Effector CD8-positive, alpha-beta T cell (primary cell): ENCODE measurements around the gene MAPK4.
"Not testable (repeated sequence)": the region's sequence is repeated elsewhere in the genome, so short reads cannot be mapped to it uniquely, and the experiment has no call there.

Experiments
- DNase-seq: peaks from one replicate; lab custom pipeline; 2025; lab: John Stamatoyannopoulos, UW

MAPK4 gene

DNA sequence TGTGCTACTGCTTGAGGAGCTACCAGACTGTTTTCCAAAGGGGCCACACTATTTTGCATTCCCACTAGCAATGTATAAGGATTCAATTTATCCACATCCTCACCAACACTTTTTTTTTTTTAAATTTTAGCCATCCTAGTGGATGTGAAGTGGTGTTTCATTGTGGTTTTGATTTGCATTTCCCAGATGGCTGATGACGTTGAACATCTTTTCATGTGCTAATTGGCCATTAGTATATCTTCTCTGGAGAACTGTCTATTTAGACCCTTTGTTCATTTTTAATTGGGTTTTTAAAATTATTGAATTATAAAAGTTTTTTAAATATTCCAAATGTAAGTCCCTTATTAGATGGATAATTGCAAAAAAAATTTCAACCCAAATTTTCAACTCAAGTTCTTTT, 121.1 kb downstream of the MAPK4 start:
- DNase-seq, result no peak

- no peak for DNase-seq
Measured at GRCh38 chr18:50682852-50683251, 123.0 kb downstream of the MAPK4 start.

DNA sequence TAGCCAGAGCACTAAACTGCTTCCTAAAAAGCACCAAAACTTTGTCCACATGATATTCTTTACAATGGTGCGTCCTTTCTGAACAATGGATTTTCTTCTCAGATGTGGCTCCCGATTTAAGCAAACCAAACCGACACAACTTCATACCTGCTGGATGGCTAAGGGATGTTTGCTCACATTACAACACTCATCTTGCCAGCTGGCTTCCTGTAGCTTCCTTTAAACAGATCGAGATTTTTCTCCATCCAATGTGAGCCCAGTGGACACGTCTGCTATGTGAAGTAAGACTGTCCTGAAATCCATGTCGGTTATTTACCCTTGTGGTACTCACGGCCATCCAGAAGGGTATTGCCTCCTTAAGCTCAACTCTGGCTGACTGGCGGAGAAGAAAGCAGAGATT, 126.5 kb downstream of the MAPK4 start:
- no peak for DNase-seq

DNA sequence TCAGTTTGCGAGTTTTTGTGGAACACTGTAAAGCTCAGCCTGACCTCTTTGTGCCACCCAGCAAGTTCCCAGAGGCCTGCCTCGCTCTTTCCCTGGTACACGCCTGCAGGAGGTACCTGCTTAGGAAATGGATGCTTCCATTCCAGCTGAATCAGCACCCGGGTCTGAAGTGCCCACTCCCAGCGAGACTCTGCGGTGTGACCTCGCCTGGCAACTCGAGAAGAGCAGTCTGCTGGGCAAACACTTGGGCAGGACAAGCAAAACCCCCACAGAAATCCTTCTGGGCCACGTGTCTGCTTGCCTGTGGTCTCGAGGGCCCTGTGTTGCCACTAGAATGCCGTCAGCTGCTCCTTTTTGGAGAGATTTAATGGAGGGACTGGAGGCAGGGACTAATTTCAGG, 127.6 kb downstream of the MAPK4 start:
- no peak for DNase-seq

GRCh38 chr18:50689578-50689977, 129.7 kb downstream of the MAPK4 start:
- no peak for DNase-seq

GRCh38 chr18:50694147-50694546, 134.3 kb downstream of the MAPK4 start:
- no peak for DNase-seq

DNA sequence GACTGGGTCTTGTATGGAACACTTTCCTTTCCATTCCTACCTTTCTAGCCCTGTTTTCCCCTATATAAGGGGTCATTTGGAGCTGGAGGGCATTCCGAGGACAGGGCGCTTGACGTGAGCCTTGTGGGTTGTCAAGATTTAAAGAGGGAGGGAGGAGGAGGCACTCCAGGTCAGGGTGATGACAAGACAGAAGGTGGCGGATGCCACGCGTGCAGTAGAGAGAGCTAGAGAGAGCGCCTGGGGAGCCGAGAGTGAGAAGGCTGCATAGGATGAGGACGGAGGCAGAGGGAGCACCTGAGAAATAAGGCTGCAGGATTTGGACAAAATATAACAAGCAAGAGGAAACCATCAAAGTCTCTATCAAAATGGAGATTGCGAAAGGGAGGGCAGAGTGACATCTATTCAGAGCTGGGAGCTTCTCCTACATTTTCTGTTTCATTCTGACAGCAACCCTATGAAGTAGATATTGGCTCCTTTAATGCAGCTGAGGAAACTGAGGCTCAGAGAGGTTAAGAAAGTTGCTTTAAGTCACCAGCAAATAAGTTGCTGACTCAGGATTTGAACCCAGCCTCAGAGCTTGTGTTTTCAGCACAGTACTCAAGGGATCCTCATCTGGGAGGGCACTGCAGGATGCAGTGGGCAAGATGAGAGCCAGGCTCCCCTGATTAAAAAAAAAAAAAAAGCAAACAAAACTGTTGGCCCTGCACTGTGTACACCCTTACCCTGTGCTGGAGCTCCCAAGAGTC, 135.7 kb downstream of the MAPK4 start:
- no peak for DNase-seq

- DNase-seq, result no peak
Measured at GRCh38 chr18:50696436-50696835, 136.5 kb downstream of the MAPK4 start.

DNA sequence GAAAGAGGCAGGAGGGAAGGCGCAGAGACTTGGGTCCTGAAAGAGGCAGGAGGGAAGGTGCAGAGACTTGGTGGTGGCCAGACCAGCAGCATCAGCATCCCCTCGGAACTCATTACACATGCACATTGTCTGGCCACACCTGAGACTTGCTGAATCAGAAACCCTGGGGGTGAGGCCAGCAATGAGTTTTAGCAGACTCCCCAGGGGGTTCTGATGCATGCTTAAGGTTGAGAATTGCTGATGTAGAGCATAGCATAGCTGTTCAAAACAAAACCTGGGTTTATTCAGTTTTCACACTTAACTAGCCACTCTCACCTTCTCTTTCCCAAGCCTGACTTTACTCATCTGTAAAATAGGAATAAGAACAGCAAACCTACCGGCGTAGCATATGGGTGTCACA, 137.0 kb downstream of the MAPK4 start:
- no peak for DNase-seq

DNA sequence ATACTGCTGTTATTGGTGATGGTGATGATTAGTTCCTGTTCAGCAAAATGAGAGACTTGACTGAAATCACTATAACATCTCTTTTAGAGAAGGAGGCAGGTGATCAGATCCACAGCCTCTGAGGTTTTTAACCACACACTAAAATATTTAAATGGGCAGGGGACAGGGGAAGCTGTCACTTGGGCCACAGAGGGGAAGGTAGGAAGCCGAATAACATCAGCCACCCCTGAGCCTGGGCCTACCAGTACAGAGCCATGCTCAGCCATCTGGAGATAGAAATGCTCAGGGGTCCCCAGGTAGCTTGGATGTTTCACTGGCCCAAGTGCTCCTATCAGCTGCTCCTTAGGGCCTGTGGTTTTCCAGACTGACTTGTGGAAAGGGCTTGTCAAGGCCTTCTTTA, 137.6 kb downstream of the MAPK4 start:
- DNase-seq, result no peak

- no peak for DNase-seq
Measured at GRCh38 chr18:50700245-50701165, 140.6 kb downstream of the MAPK4 start.

GRCh38 chr18:50704357-50704940, 144.6 kb downstream of the MAPK4 start:
- DNase-seq, result no peak

GRCh38 chr18:50706199-50706598, 146.3 kb downstream of the MAPK4 start:
- no peak for DNase-seq

DNA sequence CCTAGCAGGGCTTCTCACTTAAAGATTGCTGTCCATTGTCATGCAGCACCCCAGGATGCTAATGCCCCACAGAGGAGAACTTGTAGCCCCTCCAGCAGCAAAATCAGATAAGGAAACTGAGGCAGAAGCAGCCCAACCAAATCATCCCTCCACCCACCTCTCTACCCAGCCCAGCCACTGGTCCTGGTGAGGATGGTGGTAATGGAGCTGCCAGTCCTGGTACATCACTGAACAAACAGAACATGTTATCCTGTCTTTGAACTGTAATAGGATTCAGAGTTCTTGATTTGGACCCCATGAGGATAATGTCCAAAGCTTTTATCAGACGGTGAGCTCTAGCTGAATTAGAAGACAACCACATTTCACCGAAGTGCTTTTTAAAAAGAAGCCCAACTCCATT, 146.8 kb downstream of the MAPK4 start:
- DNase-seq, result no peak

- not testable (repeated sequence) for DNase-seq
Measured at GRCh38 chr18:50707297-50707696, 147.4 kb downstream of the MAPK4 start.

GRCh38 chr18:50707855-50708469, 148.1 kb downstream of the MAPK4 start:
- no peak for DNase-seq

- DNase-seq, result no peak
Measured at GRCh38 chr18:50709193-50709592, 149.3 kb downstream of the MAPK4 start.

DNA sequence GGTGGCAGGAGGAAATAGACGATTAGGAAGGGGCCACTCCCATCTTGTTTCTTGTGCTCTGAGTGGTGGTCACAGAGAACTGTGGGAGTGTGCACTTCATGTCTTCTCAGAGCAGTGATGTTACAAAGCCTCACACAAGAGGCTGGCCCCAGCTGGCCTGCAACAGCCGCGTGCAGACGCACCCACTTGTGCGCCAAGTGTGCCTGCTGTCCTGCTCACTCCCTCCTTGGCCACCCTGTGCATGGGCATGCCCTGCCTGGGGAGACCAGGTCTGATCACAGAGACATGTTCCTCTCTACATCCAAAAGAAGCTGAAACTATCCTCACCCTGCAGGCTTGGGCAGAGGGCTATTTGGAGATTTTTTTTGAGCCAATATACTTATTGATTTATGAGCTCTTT, 151.5 kb downstream of the MAPK4 start:
- DNase-seq, result no peak

GRCh38 chr18:50715919-50716318, 156.0 kb downstream of the MAPK4 start:
- DNase-seq, result no peak

GRCh38 chr18:50716902-50717301, 157.0 kb downstream of the MAPK4 start:
- DNase-seq, result no peak

- no peak for DNase-seq
Measured at GRCh38 chr18:50717563-50717962, 157.7 kb downstream of the MAPK4 start.
